OCI-LY1 (cell line): ENCODE measurements around the gene DHRS7B.

ENCODE experiments used
- H2AFZ ChIP-seq: fragments of 200-600 bp; sonication (generic), shearing (Covaris generic); 2 replicates; pipeline ENCODE4 v1.6.0; 2014; ENCODE audit warnings: antibody characterized with exemption, mild to moderate bottlenecking, low read length
- H3F3A ChIP-seq: fragments of 200-600 bp; sonication (generic), shearing (Covaris generic); 2 replicates; pipeline ENCODE4 v1.6.0; 2014; ENCODE audit warnings: mild to moderate bottlenecking, antibody characterized with exemption, low read length, moderate library complexity; ENCODE audit not compliant: insufficient read depth
- H3K27ac ChIP-seq: fragments of 200-600 bp; sonication (generic); 2 replicates; pipeline ENCODE4 v1.5.1; 2014; ENCODE audit warnings: low read length, mixed run types, mild to moderate bottlenecking, low read depth; ENCODE audit not compliant: poor library complexity, severe bottlenecking
- H3K27me3 ChIP-seq: fragments of 200-600 bp; sonication (generic); 2 replicates; pipeline ENCODE4 v1.6.0; 2014; ENCODE audit warnings: antibody characterized with exemption, mild to moderate bottlenecking, low read length, moderate library complexity; ENCODE audit not compliant: insufficient read depth
- H3K36me3 ChIP-seq: fragments of 200-600 bp; sonication (generic); 2 replicates; pipeline ENCODE4 v1.6.1; 2014; ENCODE audit warnings: mild to moderate bottlenecking, antibody characterized with exemption, low read length, moderate library complexity, mixed read lengths; ENCODE audit not compliant: insufficient read depth
- H3K4me1 ChIP-seq: fragments of 200-600 bp; sonication (generic); 2 replicates; pipeline ENCODE4 v1.5.1; 2014; ENCODE audit warnings: mild to moderate bottlenecking, low read length, moderate library complexity; ENCODE audit not compliant: insufficient read depth, severe bottlenecking
- H3K4me2 ChIP-seq: fragments of 200-600 bp; sonication (generic), shearing (Covaris generic); 2 replicates; pipeline ENCODE4 v1.6.1; 2014; ENCODE audit warnings: low read length
- H3K4me3 ChIP-seq: fragments of 200-600 bp; sonication (generic); 2 replicates; pipeline ENCODE4 v1.5.1; 2014; ENCODE audit warnings: low read length, low read depth, mild to moderate bottlenecking, mixed read lengths; ENCODE audit not compliant: poor library complexity, severe bottlenecking
- H3K79me2 ChIP-seq: fragments of 200-600 bp; shearing (Covaris generic); 2 replicates; pipeline ENCODE4 v1.6.1; 2016; ENCODE audit warnings: mixed run types, low read length, mixed read lengths; ENCODE audit not compliant: insufficient read depth
- H3K9ac ChIP-seq: fragments of 200-600 bp; sonication (generic), shearing (Covaris generic); 2 replicates; pipeline ENCODE4 v1.6.1; 2014; ENCODE audit warnings: mild to moderate bottlenecking, low read length, mixed read lengths
- H3K9me2 ChIP-seq: fragments of 200-600 bp; sonication (generic), shearing (Covaris generic); 2 replicates; pipeline ENCODE4 v1.6.1; 2014; ENCODE audit warnings: low read depth, mild to moderate bottlenecking, low read length, mixed read lengths
- H3K9me3 ChIP-seq: fragments of 200-600 bp; shearing (Covaris generic); 2 replicates; pipeline ENCODE4 v1.6.1; 2014; ENCODE audit warnings: low read length, mixed read lengths
- H4K20me1 ChIP-seq: fragments of 200-600 bp; sonication (generic), shearing (Covaris generic); 2 replicates; pipeline ENCODE4 v1.6.0; 2016; ENCODE audit warnings: mild to moderate bottlenecking, low read length; ENCODE audit not compliant: insufficient read depth
- EZH2 ChIP-seq: fragments of 200-600 bp; sonication (generic), shearing (Covaris generic); IDR thresholded peaks from 2 replicates; pipeline ENCODE4 v1.8.0; 2017; ENCODE audit warnings: borderline replicate concordance, mixed run types, mild to moderate bottlenecking, antibody characterized with exemption, low read length, moderate library complexity, mixed read lengths
- TF ChIP-seq, protein P1 (sequence below): fragments of 200-600 bp; sonication (generic), shearing (Covaris generic); IDR thresholded peaks from 2 replicates; pipeline ENCODE4 v1.5.1; 2017; ENCODE audit warnings: mild to moderate bottlenecking, antibody characterized with exemption, low read length, moderate library complexity, mixed read lengths

Gene DHRS7B

DNA sequence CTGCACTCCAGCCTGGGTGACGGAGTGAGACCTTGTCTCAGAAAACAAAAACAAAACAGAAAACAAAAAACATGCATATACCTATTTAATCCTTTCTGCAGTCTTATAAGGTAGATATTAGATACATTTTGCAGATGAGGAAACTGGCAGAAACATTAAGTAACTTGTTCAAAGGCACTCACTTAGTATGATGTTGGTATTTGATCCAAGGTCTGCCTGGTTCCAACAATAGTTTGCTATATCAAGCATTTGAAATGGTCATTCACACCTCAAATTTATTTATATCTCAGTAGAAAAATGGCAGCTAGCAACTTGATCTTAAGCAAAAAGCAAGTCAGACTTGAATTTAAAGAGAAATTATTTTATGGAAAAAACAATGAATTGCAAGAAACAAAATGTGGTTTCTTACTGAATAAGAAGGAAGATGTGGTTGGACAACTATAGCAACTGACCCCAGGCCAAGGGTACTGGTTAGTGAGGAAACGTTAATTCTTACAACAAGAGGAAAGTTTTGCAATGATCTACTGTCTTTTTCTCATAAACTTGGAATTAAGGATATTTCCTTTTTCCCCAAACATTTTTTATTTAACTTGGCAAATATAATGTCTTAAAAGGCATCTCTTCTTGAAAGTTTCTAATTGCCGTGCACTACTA is 19.7 kb downstream of the DHRS7B start:
- Histone ChIP-seq H3K27me3 (no peaks in the 10 kb centered on the region), H3K36me3 (no peaks in the 10 kb centered on the region), H2AFZ (no peak overlapping the region), H3K9me3 (no peaks in the 10 kb centered on the region), H3K9ac (no peak overlapping the region), H3F3A (no peaks in the 10 kb centered on the region), H3K79me2 (no peaks in the 10 kb centered on the region), H3K4me1 (peaks cover 10% of the 10 kb centered on the region), H3K4me2 (no peak overlapping the region), H3K4me3 (no peak overlapping the region), H3K27ac (no peak overlapping the region), H4K20me1 (no peaks in the 10 kb centered on the region), H3K9me2 (no peaks in the 10 kb centered on the region)
- TF ChIP-seq, protein P1, sequence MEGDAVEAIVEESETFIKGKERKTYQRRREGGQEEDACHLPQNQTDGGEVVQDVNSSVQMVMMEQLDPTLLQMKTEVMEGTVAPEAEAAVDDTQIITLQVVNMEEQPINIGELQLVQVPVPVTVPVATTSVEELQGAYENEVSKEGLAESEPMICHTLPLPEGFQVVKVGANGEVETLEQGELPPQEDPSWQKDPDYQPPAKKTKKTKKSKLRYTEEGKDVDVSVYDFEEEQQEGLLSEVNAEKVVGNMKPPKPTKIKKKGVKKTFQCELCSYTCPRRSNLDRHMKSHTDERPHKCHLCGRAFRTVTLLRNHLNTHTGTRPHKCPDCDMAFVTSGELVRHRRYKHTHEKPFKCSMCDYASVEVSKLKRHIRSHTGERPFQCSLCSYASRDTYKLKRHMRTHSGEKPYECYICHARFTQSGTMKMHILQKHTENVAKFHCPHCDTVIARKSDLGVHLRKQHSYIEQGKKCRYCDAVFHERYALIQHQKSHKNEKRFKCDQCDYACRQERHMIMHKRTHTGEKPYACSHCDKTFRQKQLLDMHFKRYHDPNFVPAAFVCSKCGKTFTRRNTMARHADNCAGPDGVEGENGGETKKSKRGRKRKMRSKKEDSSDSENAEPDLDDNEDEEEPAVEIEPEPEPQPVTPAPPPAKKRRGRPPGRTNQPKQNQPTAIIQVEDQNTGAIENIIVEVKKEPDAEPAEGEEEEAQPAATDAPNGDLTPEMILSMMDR, result no peak
- no peak for TF ChIP-seq EZH2

DNA sequence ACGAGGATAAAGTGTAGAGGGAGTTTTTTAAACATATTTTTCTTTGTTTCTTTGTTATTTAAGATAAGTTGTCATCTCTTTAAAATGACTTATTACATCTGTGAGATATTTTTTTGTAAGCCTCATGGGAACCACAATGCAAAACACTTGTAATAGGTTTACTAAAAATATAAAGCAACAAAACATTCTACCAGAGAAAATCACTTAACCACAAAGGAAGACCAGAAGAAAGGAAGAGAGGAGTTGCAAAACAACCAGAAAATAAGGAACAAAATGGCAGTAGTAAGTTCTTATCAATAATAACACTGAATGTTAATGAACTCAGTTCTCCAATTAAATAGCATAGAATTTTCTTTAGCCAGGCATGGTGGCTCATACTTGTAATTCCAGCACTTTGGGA is 22.9 kb downstream of the DHRS7B start:
- TF ChIP-seq, protein P1, result no peak
- no peak for TF ChIP-seq EZH2
- H3K4me1 ChIP-seq, result no peaks in the 10 kb centered on the region
- no peaks in the 10 kb centered on the region for H3K79me2 ChIP-seq
- no peak overlapping the region for H3K4me3 ChIP-seq
- no peaks in the 10 kb centered on the region for H3K9me2 ChIP-seq
- H3F3A ChIP-seq, result no peaks in the 10 kb centered on the region
- no peak overlapping the region for H3K9ac ChIP-seq
- no peak overlapping the region for H3K27ac ChIP-seq
- no peaks in the 10 kb centered on the region for H3K36me3 ChIP-seq
- H3K27me3 ChIP-seq, result no peaks in the 10 kb centered on the region
- no peak overlapping the region for H3K4me2 ChIP-seq
- no peaks in the 10 kb centered on the region for H4K20me1 ChIP-seq
- H3K9me3 ChIP-seq, result 0 out of 2 replicates have a peak, but pooled peaks cover 4% of the 10 kb centered on the region
- H2AFZ ChIP-seq, result no peak overlapping the region

DNA sequence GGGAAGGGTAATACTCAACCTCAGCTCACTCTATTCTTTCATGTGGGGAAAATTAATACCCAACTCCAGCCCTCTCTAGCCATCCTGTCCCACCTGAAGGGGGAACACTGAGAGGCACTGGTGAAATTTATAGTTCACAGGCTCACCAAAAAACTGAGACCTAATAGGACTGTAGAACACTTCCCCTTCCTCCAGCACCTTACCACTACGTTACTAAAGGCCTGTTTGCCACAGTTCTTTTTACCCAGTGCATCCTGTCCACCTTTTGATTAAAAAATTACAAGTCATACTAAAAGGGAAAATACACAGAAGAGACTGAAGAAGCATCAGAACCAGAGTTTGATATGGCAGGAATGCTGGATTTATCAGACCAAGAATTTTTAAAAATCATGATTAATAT is 26.0 kb downstream of the DHRS7B start:
- Histone ChIP-seq H4K20me1 (no peaks in the 10 kb centered on the region), H3K9ac (no peak overlapping the region), H3K4me2 (no peak overlapping the region), H3K27ac (no peak overlapping the region), H3K79me2 (no peaks in the 10 kb centered on the region), H2AFZ (no peak overlapping the region), H3F3A (no peaks in the 10 kb centered on the region), H3K9me3 (peaks cover 11% of the 10 kb centered on the region; the same call in 1 of the 2 replicates), H3K36me3 (no peaks in the 10 kb centered on the region), H3K4me1 (no peaks in the 10 kb centered on the region), H3K27me3 (no peaks in the 10 kb centered on the region), H3K4me3 (no peak overlapping the region), H3K9me2 (no peaks in the 10 kb centered on the region)
- no peak for TF ChIP-seq EZH2
- TF ChIP-seq, protein P1, result no peak
